ENCODE measurements around the gene MED13L.

MED13L gene

DNA sequence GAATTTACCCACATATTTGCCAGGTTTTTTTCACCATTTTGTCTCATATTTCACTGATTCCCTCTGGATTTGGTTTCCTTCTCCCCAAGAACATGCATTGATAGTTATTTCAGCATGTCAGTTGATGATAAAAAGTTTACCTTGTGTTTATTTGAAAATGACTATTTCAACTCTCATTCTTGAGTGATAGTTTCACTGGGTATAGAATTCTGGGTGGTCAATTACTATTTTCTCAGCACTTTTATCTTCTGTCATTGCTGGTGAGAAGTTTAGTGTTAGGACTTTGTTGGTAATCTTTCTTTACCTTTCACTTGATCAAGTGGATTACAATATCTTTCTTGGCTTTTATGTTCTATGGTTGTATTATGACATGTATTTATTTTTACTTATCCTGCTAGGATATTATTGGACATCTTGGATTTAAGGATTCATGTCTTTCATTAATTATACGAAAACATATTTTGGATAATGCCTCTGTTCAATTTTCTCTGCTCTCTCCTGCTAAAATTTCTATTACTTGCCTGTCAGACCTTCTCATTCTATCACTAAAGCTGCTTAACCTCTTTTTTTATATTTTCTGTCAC lies 338.6 kb downstream of the MED13L start:
- H3K4me1 Mint-ChIP-seq: peaks cover 3% of the 10 kb centered on the region

DNA sequence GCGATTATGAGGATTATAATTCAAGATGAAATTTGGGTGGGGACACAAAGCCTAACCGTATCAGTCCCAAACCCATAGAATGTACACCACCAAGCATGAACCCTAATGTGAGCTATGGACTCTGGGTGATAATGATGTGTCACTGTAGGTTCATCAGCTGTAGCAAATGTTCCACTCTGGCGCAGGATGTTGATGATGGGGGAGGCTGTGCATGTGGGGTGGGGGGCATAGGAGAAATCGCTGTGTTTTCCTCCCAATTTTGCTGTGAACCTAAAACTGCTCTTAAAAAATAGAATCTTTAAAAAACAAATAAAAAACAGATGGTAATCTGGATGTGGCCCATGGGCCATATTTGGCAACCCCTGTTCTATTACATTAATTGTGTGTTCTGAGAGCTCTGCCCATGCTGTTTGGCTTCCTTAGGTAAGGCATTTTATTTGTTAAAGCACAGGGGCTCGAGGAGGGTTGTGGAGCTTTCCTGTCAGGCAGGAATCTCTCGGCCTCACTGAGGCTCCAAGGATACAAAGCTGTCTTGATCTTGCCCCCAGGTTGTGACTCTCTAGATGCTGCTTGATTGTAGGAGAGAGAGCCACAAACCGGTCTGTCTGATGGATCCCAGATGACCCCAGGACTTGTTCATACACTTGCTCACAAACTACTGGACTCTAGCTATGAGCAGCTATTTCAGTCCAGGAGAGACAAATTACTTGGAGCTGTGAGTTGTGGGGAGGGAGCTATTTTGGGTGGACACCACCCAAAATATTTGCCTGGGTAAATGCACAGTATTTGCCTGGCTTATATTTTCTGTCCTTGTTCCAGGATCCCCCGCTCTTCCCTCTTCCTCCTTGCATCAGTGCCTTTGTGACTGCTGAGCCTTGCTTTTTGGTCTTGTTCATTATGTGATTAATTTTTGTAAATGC lies 340.2 kb downstream of the MED13L start:
- DNase-seq: no peak
- H3K27me3 Mint-ChIP-seq (ENCODE audit: low read depth, poor library complexity): no peaks in the 10 kb centered on the region
- TF ChIP-seq, protein P1, sequence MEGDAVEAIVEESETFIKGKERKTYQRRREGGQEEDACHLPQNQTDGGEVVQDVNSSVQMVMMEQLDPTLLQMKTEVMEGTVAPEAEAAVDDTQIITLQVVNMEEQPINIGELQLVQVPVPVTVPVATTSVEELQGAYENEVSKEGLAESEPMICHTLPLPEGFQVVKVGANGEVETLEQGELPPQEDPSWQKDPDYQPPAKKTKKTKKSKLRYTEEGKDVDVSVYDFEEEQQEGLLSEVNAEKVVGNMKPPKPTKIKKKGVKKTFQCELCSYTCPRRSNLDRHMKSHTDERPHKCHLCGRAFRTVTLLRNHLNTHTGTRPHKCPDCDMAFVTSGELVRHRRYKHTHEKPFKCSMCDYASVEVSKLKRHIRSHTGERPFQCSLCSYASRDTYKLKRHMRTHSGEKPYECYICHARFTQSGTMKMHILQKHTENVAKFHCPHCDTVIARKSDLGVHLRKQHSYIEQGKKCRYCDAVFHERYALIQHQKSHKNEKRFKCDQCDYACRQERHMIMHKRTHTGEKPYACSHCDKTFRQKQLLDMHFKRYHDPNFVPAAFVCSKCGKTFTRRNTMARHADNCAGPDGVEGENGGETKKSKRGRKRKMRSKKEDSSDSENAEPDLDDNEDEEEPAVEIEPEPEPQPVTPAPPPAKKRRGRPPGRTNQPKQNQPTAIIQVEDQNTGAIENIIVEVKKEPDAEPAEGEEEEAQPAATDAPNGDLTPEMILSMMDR (IDR thresholded peaks at IDR 0.05): no peak
- H3K36me3 Mint-ChIP-seq (ENCODE audit: low read depth): peaks cover 13% of the 10 kb centered on the region
- peaks cover 27% of the 10 kb centered on the region for H3K9me3 Mint-ChIP-seq
- no peak overlapping the region for H3K4me3 Mint-ChIP-seq
- H3K4me1 Mint-ChIP-seq: no peaks in the 10 kb centered on the region
- peak overlapping the region; percentile 20 for H3K27ac Mint-ChIP-seq

More for the DNA sequence above, 338.6 kb downstream of the MED13L start:
- TF ChIP-seq, protein P1 (IDR thresholded peaks at IDR 0.05): no peak
- peaks cover 13% of the 10 kb centered on the region for H3K36me3 Mint-ChIP-seq (ENCODE audit: low read depth)
- peaks cover 27% of the 10 kb centered on the region for H3K9me3 Mint-ChIP-seq
- H3K4me3 Mint-ChIP-seq: no peak overlapping the region
- H3K27me3 Mint-ChIP-seq (ENCODE audit: low read depth, poor library complexity): no peaks in the 10 kb centered on the region
- DNase-seq: no peak
- H3K27ac Mint-ChIP-seq: no peak overlapping the region

DNA sequence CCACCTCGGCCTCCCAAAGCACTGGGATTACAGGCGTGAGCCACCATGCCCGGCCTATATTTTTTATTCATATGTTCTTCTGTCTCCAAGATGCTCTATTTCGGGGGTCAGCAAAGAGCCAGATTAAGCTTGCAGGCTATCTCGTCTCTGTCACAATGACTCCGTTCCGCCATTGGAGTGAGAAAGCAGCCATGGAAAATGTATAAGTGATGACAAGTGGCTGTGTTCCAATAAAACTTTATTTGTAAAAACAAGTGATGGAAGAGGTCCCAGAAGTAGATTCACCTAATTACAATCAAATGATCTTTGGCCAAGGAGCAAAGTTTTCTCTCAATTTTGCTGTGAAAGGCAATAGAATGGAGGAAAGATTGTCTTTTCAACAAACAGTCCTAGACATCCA lies 342.6 kb downstream of the MED13L start:
- Mint-ChIP-seq H3K27me3 (ENCODE audit: low read depth, poor library complexity) (peaks cover 4% of the 10 kb centered on the region), H3K4me1 (no peaks in the 10 kb centered on the region), H3K9me3 (peaks cover 23% of the 10 kb centered on the region), H3K4me3 (no peak overlapping the region), H3K27ac (no peak overlapping the region), H3K36me3 (ENCODE audit: low read depth) (peaks cover 13% of the 10 kb centered on the region)
- no peak for DNase-seq
- TF ChIP-seq, protein P1 (IDR thresholded peaks at IDR 0.05): no peak

DNA sequence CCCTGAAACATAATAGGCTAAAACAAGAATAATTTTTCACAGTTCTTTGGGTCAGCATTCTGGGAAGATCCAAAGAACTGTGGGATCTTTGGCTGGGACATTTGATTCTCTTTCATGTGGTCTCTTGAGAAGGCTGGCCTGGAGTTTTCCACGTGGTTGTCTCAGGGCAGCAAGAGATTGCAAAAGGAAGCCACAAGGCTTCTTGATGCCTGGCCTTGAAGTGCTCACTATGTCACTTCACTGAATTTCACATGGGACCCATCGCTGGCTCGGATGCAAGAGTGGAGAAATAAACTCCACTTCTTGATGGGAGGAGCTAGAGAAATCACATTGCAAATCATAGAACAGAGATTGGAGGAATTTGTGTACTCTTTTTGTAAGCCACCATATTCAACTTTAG lies 343.4 kb downstream of the MED13L start:
- H3K4me3 Mint-ChIP-seq: no peak overlapping the region
- DNase-seq: no peak
- peaks cover 5% of the 10 kb centered on the region for H3K27me3 Mint-ChIP-seq (ENCODE audit: low read depth, poor library complexity)
- no peaks in the 10 kb centered on the region for H3K4me1 Mint-ChIP-seq
- H3K36me3 Mint-ChIP-seq (ENCODE audit: low read depth): peaks cover 9% of the 10 kb centered on the region
- no peak overlapping the region for H3K27ac Mint-ChIP-seq
- TF ChIP-seq, protein P1 (IDR thresholded peaks at IDR 0.05): no peak
- H3K9me3 Mint-ChIP-seq: peaks cover 20% of the 10 kb centered on the region

DNA sequence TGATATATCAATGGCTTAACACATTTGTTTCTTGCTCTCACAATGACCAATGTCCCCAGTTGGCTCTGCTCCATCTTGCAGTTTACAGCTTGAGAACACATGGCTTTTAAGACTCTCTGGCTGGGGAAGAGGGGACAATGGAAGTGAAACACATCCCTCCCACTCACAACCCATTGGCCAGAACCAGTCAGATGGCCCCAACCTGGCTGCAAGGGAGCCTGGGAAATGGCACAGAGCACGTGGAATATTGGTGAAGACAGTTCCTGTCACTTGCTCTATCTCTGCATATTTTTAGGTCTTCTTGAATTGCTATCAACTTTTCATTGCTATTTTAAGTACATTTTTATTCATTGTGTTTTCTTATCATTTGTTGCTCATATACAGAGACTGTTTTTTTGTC lies 345.4 kb downstream of the MED13L start:
- Mint-ChIP-seq H3K36me3 (ENCODE audit: low read depth) (no peaks in the 10 kb centered on the region), H3K4me1 (no peaks in the 10 kb centered on the region), H3K27me3 (ENCODE audit: low read depth, poor library complexity) (peaks cover 10% of the 10 kb centered on the region), H3K9me3 (peaks cover 9% of the 10 kb centered on the region), H3K27ac (no peak overlapping the region), H3K4me3 (no peak overlapping the region)
- DNase-seq: no peak
- TF ChIP-seq, protein P1 (IDR thresholded peaks at IDR 0.05): no peak

Data from nephron progenitor cell (in vitro differentiated cells).